Lung microvascular endothelial cell (primary cell): Measurements from ENCODE around the gene ACSL3. TPM values are rescaled to one million over a fixed set of nuclear protein-coding genes. Genes with fewer than 3 reads are reported as not detected.
"Not testable (repeated sequence)": the region's sequence is repeated elsewhere in the genome, so short reads cannot be mapped to it uniquely, and the experiment has no call there.

Experiments
- DNase-seq, 2 donors: peaks; one replicate each; pipeline versions ENCODE4 v3.0.0 to v3.0.0-alpha.2; 2010; ENCODE audit warnings: low read depth in 2 of 2
- total RNA-seq: library from RNA; depleted of rRNA; stranded (reverse); fragments of >200 nt; gene quantifications from 2 replicates; pipeline ENCODE4 v1.2.1, GENCODE V29; 2014

The ACSL3 gene
- total RNA-seq, result 82.8 and 109 TPM in 2 replicates

- peak; percentile 95 to 97 for DNase-seq
Measured at GRCh38 chr2:222860740-222861410, at the start of gene ACSL3. TSS of gene ACSL3 (plus strand) at chr2:222861036. CDS start at chr2:222908773, 47,737 bp downstream.

GRCh38 chr2:222811828-222812227, 49.0 kb upstream of the ACSL3 start:
- no peak for DNase-seq

- peak in 1 of 2 donors; percentile 20 for DNase-seq
Measured at GRCh38 chr2:222813177-222813843, 47.5 kb upstream of the ACSL3 start.

GRCh38 chr2:222819722-222820333, 41.0 kb upstream of the ACSL3 start:
- DNase-seq, result no peak

GRCh38 chr2:222823183-222823930, 37.5 kb upstream of the ACSL3 start:
- DNase-seq, result no peak

- DNase-seq, result no peak
Measured at GRCh38 chr2:222825031-222825430, 35.8 kb upstream of the ACSL3 start.

- DNase-seq, result no peak
Measured at GRCh38 chr2:222827417-222827816, 33.4 kb upstream of the ACSL3 start.

- DNase-seq, result no peak
Measured at GRCh38 chr2:222828572-222828971, 32.3 kb upstream of the ACSL3 start.

- no peak for DNase-seq
Measured at GRCh38 chr2:222830164-222830563, 30.7 kb upstream of the ACSL3 start.

- no peak for DNase-seq
Measured at GRCh38 chr2:222833410-222833809, 27.4 kb upstream of the ACSL3 start.

- peak in 1 of 2 donors; percentile 49 for DNase-seq
Measured at GRCh38 chr2:222835143-222835822, 25.6 kb upstream of the ACSL3 start.

GRCh38 chr2:222835823-222836151, 25.0 kb upstream of the ACSL3 start:
- no peak for DNase-seq

GRCh38 chr2:222837643-222838056, 23.2 kb upstream of the ACSL3 start:
- no peak for DNase-seq

GRCh38 chr2:222840060-222840802, 20.6 kb upstream of the ACSL3 start:
- DNase-seq, result no peak

GRCh38 chr2:222842491-222843174, 18.2 kb upstream of the ACSL3 start:
- peak; percentile 53 to 60 for DNase-seq

- peak in 1 of 2 donors; percentile 84 for DNase-seq
Measured at GRCh38 chr2:222844323-222844722, 16.5 kb upstream of the ACSL3 start.

- DNase-seq, result not testable (repeated sequence)
Measured at GRCh38 chr2:222845314-222845713, 15.5 kb upstream of the ACSL3 start.

- DNase-seq, result no peak
Measured at GRCh38 chr2:222846003-222846402, 14.8 kb upstream of the ACSL3 start.

- DNase-seq, result not testable (repeated sequence)
Measured at GRCh38 chr2:222848031-222848430, 12.8 kb upstream of the ACSL3 start.

- DNase-seq, result no peak
Measured at GRCh38 chr2:222848862-222849261, 12.0 kb upstream of the ACSL3 start.
